Endothelial cell of umbilical vein (primary cell): ENCODE data around the gene SMOC2. TPM values are rescaled to one million over a fixed set of nuclear protein-coding genes. Genes with fewer than 3 reads are reported as not detected.

ENCODE experiments used
- BruUV-seq: library from RNA; stranded (reverse); fragments of 400-500 nt; replicated peaks from 2 replicates; lab custom pipeline; 2021; lab: Mats Ljungman, UMichigan
- CTCF ChIA-PET: fragments of 300-600, 350-600 bp; sonication (Branson Sonifier 250); formaldehyde crosslinking; loops from one replicate; lab custom pipeline; 2021; ENCODE audit warnings: antibody characterized with exemption, inconsistent platforms; lab: Charles Lee
- POLR2A ChIA-PET: fragments of 300-600, 350-600 bp; sonication (Branson Sonifier 250); formaldehyde crosslinking; loops from one replicate; lab custom pipeline; 2021; ENCODE audit warnings: antibody characterized with exemption, inconsistent platforms; lab: Charles Lee
- DNase-seq: peaks from one replicate; pipeline ENCODE4 v3.0.0-alpha.2; 2011; ENCODE audit warnings: low read depth, low spot score
- FAIRE-seq: peaks from 2 replicates; lab custom pipeline; 2011; peaks lifted over from hg19 to GRCh38; lab: Jason Lieb, UNC
- H2AFZ ChIP-seq: 2 replicates; pipeline ENCODE4 v1.6.0; 2012; ENCODE audit warnings: low read depth, low read length, control low read depth, inconsistent platforms
- H3K27ac ChIP-seq: 2 replicates; pipeline ENCODE4 v1.5.1; 2011; ENCODE audit warnings: low read depth, mild to moderate bottlenecking, control low read depth, low read length, moderate library complexity; ENCODE audit not compliant: insufficient read depth
- H3K27me3 ChIP-seq, 2 experiments: 2 replicates each; pipeline versions ENCODE4 v1.6.0 to v1.6.1; 2011; ENCODE audit warnings: low read length in 2 of 2, mixed read lengths in 1 of 2; ENCODE audit not compliant: control insufficient read depth in 2 of 2, insufficient read depth in 2 of 2
- H3K36me3 ChIP-seq, 2 experiments: 2 replicates in 1 of 2; 3 replicates in 1 of 2; pipeline ENCODE4 v1.5.1; 2011; ENCODE audit warnings: low read length in 2 of 2, mild to moderate bottlenecking in 1 of 2, moderate library complexity in 1 of 2; ENCODE audit not compliant: control insufficient read depth in 2 of 2, insufficient read depth in 2 of 2; ENCODE audit errors: extremely low read depth in 1 of 2
- H3K4me1 ChIP-seq: 3 replicates; pipeline ENCODE4 v1.5.1; 2011; ENCODE audit warnings: mild to moderate bottlenecking, low read length; ENCODE audit not compliant: control insufficient read depth, insufficient read depth; ENCODE audit errors: extremely low read depth
- H3K4me2 ChIP-seq: 2 replicates; pipeline ENCODE4 v1.6.1; 2011; ENCODE audit warnings: low read length, control low read depth, mixed read lengths; ENCODE audit not compliant: insufficient read depth
- H3K4me3 ChIP-seq, 3 experiments: fragments of 200-600 bp in 1 of 3; sonication (generic), shearing (Covaris generic) in 1 of 3; replicated peaks in 1 of 3; 2 replicates each; pipeline ENCODE4 v1.5.1; 2011 to 2016; ENCODE audit warnings: control low read depth in 3 of 3, low read length in 3 of 3, mild to moderate bottlenecking in 2 of 3, inconsistent platforms in 1 of 3, low read depth in 1 of 3, moderate library complexity in 1 of 3; ENCODE audit not compliant: insufficient read depth in 1 of 3
- H3K79me2 ChIP-seq: 2 replicates; pipeline ENCODE4 v1.6.0; 2012; ENCODE audit warnings: low read length, inconsistent platforms; ENCODE audit not compliant: control insufficient read depth, insufficient read depth
- H3K9ac ChIP-seq: replicated peaks from 2 replicates; pipeline ENCODE3; 2011; ENCODE audit warnings: low read length, control low read depth; ENCODE audit not compliant: insufficient read depth; ENCODE audit errors: extremely low read depth
- H3K9me1 ChIP-seq: replicated peaks from 3 replicates; pipeline ENCODE4 v1.6.0; 2011; ENCODE audit warnings: mild to moderate bottlenecking, low read length; ENCODE audit not compliant: control insufficient read depth, insufficient read depth; ENCODE audit errors: extremely low read depth
- H3K9me3 ChIP-seq: replicated peaks from 2 replicates; pipeline ENCODE4 v1.5.1; 2012; ENCODE audit warnings: low read length, inconsistent platforms; ENCODE audit not compliant: control insufficient read depth, insufficient read depth
- H4K20me1 ChIP-seq: replicated peaks from 2 replicates; pipeline ENCODE3; 2011; ENCODE audit warnings: mild to moderate bottlenecking, low read length; ENCODE audit not compliant: control insufficient read depth, insufficient read depth; ENCODE audit errors: extremely low read depth
- CTCF ChIP-seq, 2 donors: IDR thresholded peaks; 1 replicate in 1 of 2; 2 replicates in 1 of 2; pipeline ENCODE4 v1.5.1; 2011; ENCODE audit warnings: low read length in 2 of 2, mild to moderate bottlenecking in 2 of 2, moderate library complexity in 2 of 2, control low read depth in 1 of 2, inconsistent platforms in 1 of 2, low read depth in 1 of 2; ENCODE audit not compliant: insufficient read depth in 1 of 2; ENCODE audit errors: extremely low read depth in 1 of 2
- FOS ChIP-seq: IDR thresholded peaks from 2 replicates; pipeline ENCODE4 v1.6.1; 2011; ENCODE audit warnings: mild to moderate bottlenecking, low read length, moderate library complexity, borderline replicate concordance; ENCODE audit not compliant: insufficient read depth
- JUN ChIP-seq: IDR thresholded peaks from 2 replicates; pipeline ENCODE4 v1.6.1; 2011; ENCODE audit warnings: borderline replicate concordance, low read depth; ENCODE audit not compliant: insufficient read length, insufficient read depth
- MAX ChIP-seq: IDR thresholded peaks from 2 replicates; pipeline ENCODE4 v1.6.1; 2011; ENCODE audit not compliant: insufficient read depth, insufficient read length
- MYC ChIP-seq: IDR thresholded peaks from one replicate; pipeline ENCODE4 v1.6.1; 2011; ENCODE audit warnings: mild to moderate bottlenecking, low read depth, low read length
- POLR2A ChIP-seq: IDR thresholded peaks from 2 replicates; pipeline ENCODE4 v1.6.1; 2012; ENCODE audit warnings: low read depth, mild to moderate bottlenecking, control low read depth, low read length
- POLR2AphosphoS5 ChIP-seq: IDR thresholded peaks from 2 replicates; pipeline ENCODE4 v1.6.1; 2012; ENCODE audit warnings: low read depth, mild to moderate bottlenecking, control low read depth, low read length, moderate library complexity; ENCODE audit not compliant: insufficient read depth
- dilution Hi-C: fragments of 300-500 bp; cut with MboI; formaldehyde crosslinking; loops from one replicate; pipeline ENCODE4 v1.15.0; 2019; ENCODE audit warnings: low sequenced_read_pairs; ENCODE audit not compliant: extremely low pct_ligation_motif_present
- intact Hi-C: fragments of 100-400 bp; cut with micrococcal nuclease; formaldehyde crosslinking; loops from one replicate; pipeline ENCODE4 v1.10.0; 2022
- polyA plus RNA-seq, 4 experiments: library from polyadenylated mRNA; depleted of rRNA in 3 of 4; stranded (reverse) in 3 of 4; unstranded in 1 of 4; fragments of >200 nt; gene quantifications; 2 replicates each; pipeline versions ENCODE4 v1.2.1 to v1.2.3, GENCODE V29; 2011 to 2012; ENCODE audit warnings: missing spikeins in 1 of 4
- total RNA-seq: library from RNA; stranded (reverse); gene quantifications from 2 replicates; pipeline ENCODE4 v1.2.3, GENCODE V29; 2021

Gene SMOC2
- total and polyA plus RNA-seq, 2 donors (not counting 3 experiments of a cell fraction or from before 2014, with no cell fraction given) = not detected

DNA sequence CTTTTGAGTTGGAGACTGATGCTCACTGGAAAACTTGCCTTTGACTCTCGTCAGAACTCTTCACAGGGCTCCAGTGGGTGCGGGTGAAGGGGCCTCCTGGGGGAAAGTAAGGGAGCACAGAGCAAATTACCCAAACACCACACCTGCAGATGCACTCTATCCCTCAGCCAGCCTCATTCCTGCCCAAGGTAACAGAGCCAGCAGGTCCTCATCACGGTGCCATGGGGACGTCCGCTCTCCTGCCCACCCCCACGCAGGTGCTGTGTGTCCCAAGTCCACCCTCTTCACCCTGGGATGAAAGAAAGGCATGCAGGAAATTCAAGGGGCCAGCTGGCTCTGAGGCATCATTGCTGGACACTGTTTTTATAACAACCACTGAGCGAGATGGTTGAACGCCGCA lies 269.0 kb downstream of the SMOC2 start:
- Histone ChIP-seq H3K9me1 (no peaks in the 10 kb centered on the region), H3K27me3 (no peaks in the 10 kb centered on the region), H2AFZ (no peak overlapping the region), H3K9me3 (peaks cover 12% of the 10 kb centered on the region), H3K4me1 (no peaks in the 10 kb centered on the region), H3K79me2 (no peaks in the 10 kb centered on the region), H3K4me3 (no peak overlapping the region), H3K36me3 (no peaks in the 10 kb centered on the region), H3K27ac (no peak overlapping the region), H3K4me2 (no peak overlapping the region), H4K20me1 (no peaks in the 10 kb centered on the region), H3K9ac (no peak overlapping the region)
- BruUV-seq = no TSS peak
- dilution Hi-C loops (no loop called here), intact Hi-C loops (no loop called here)
- DNase-seq (no peak), FAIRE-seq (no peak)
- CTCF ChIA-PET = no interaction called here
- TF ChIP-seq MAX = no peak
- POLR2A ChIA-PET = no interaction called here

GRCh38 chr6:168711049-168711640 lies 270.2 kb downstream of the SMOC2 start:
- ChIA-PET CTCF (no interaction called here), POLR2A (no interaction called here)
- H3K27me3 ChIP-seq = no peaks in the 10 kb centered on the region
- no peaks in the 10 kb centered on the region for H3K4me1 ChIP-seq
- no peaks in the 10 kb centered on the region for H3K79me2 ChIP-seq
- H2AFZ ChIP-seq = no peak overlapping the region
- no peak overlapping the region for H3K4me2 ChIP-seq
- no peaks in the 10 kb centered on the region for H4K20me1 ChIP-seq
- dilution Hi-C loops = no loop called here
- H3K36me3 ChIP-seq = no peaks in the 10 kb centered on the region
- no peak for TF ChIP-seq MYC
- no peak for TF ChIP-seq MAX
- TF ChIP-seq POLR2A = no peak
- no peak for TF ChIP-seq JUN
- no peak for TF ChIP-seq FOS
- TF ChIP-seq POLR2AphosphoS5 = no peak
- no peak for TF ChIP-seq CTCF (IDR thresholded peaks at IDR 0.05; ENCODE audit: extremely low read depth in 1 of 2, insufficient read depth in 1 of 2, low read depth in 1 of 2, low read length in 2 of 2)
- H3K9me3 ChIP-seq = peaks cover 12% of the 10 kb centered on the region
- intact Hi-C loops = no loop called here
- no peaks in the 10 kb centered on the region for H3K9me1 ChIP-seq
- H3K9ac ChIP-seq = no peak overlapping the region
- DNase-seq (no peak), FAIRE-seq (no peak)
- no peak overlapping the region for H3K27ac ChIP-seq
- H3K4me3 ChIP-seq = no peak overlapping the region
- BruUV-seq = no TSS peak
